ENCODE measurements around the gene EFNB2.

- TF ChIP-seq CTCF (IDR thresholded peaks at IDR 0.05) (no peak), POLR2A (IDR thresholded peaks at IDR 0.05) (no peak)
These were observed 9.6 kb downstream of the EFNB2 start for GRCh38 chr13:106525865-106526264.

All from body of pancreas (tissue), 4 donors.